GM21529 (cell line): Measurements from ENCODE around the gene TAF4.
"Not testable (repeated sequence)": the region's sequence is repeated elsewhere in the genome, so short reads cannot be mapped to it uniquely, and the experiment has no call there.

Experiments used
- ATAC-seq: cut with Tn5 transposase; IDR thresholded peaks from one replicate; pipeline ENCODE4 v1.9.1; 2021; ENCODE audit not compliant: unreplicated experiment

The TAF4 gene

GRCh38 chr20:62079166-62079565, 13.5 kb upstream of the TAF4 start:
- no peak for ATAC-seq

GRCh38 chr20:62073323-62073722, 7.6 kb upstream of the TAF4 start:
- no peak for ATAC-seq

- ATAC-seq = not testable (repeated sequence)
Measured at GRCh38 chr20:62071669-62072430, 6.2 kb upstream of the TAF4 start.

- ATAC-seq = no peak
Measured at GRCh38 chr20:62069741-62070216, 4.1 kb upstream of the TAF4 start.

GRCh38 chr20:62068997-62069396, 3.3 kb upstream of the TAF4 start:
- no peak for ATAC-seq

GRCh38 chr20:62067547-62068260, 2.0 kb upstream of the TAF4 start:
- no peak for ATAC-seq

GRCh38 chr20:62066983-62067433, 1.3 kb upstream of the TAF4 start:
- ATAC-seq = no peak

- peak; percentile 21 for ATAC-seq
Measured at GRCh38 chr20:62066339-62066982, 780 bp upstream of the TAF4 start.

GRCh38 chr20:62064770-62065673, 659 bp downstream of the TAF4 start:
- peak; percentile 23 for ATAC-seq

- ATAC-seq = no peak
Measured at GRCh38 chr20:62063981-62064769, 1.5 kb downstream of the TAF4 start.

- ATAC-seq = no peak
Measured at GRCh38 chr20:62063315-62063980, 2.2 kb downstream of the TAF4 start.

GRCh38 chr20:62062661-62063314, 2.9 kb downstream of the TAF4 start:
- ATAC-seq = no peak

- no peak for ATAC-seq
Measured at GRCh38 chr20:62061851-62062423, 3.7 kb downstream of the TAF4 start.

- ATAC-seq = no peak
Measured at GRCh38 chr20:62060631-62061541, 4.8 kb downstream of the TAF4 start.

- ATAC-seq = no peak
Measured at GRCh38 chr20:62059920-62060630, 5.6 kb downstream of the TAF4 start.

GRCh38 chr20:62059401-62059800, 6.3 kb downstream of the TAF4 start:
- no peak for ATAC-seq

- ATAC-seq = no peak
Measured at GRCh38 chr20:62058941-62059340, 6.7 kb downstream of the TAF4 start.
